ENCODE results near the gene RGMA. TPM values are rescaled to one million over a fixed set of nuclear protein-coding genes. Genes with fewer than 3 reads are reported as not detected.

Gene RGMA
- total RNA-seq, 2 donors from 2014 or later, result 22.1 to 55.7 TPM

DNA sequence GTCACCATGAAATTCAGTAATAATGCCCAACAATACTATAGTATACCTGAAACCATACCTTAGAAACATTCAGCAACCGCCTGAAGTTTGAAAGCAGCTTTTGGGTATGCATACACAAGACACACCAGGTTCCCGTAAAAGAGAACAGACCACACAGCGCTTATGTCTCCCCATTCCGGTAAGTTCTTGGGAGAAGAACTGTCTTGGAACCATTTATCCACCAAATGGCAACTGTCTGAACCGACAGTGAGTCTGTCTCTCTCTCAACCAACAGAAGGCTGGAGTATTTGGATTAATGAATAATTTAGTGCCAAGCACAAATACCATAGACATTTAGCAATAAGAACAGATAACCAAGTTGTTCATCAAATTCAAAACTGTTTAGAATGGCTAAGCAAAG is 7.6 kb downstream of the RGMA start:
- H3K27ac ChIP-seq, result no peak overlapping the region
- DNase-seq (ENCODE audit: low spot score), result no peak

DNA sequence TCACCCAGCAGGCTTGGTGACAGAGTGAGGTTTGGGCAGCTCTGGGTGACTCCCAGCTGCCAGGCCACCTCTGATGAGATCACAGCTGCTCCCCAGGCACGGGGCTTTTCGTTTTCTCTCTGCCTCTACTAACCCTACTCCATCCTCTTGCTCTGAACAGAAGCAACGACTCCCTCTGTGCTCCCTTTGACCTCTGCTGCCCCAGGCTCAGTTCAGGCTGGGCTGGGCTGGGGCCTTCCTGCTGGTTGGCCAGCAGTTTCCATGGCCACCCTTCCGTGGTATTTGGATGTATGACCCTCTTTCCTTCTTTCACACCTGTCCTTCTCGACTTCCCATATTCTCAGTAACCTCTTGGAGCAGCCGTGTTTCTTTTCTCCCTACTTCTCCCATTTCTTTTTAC is 8.6 kb downstream of the RGMA start:
- no peaks in the 10 kb centered on the region for H3K4me1 ChIP-seq (ENCODE audit: control insufficient read depth in 1 of 2, low read depth in 2 of 2)
- ATAC-seq (ENCODE audit: insufficient number of reproducible peaks, low FRiP score, low read depth) (no peak), DNase-seq (ENCODE audit: low spot score) (no peak)
- H3K27me3 ChIP-seq (replicated peaks; ENCODE audit: insufficient read depth), result no peaks in the 10 kb centered on the region
- H3K9me3 ChIP-seq, result no peaks in the 10 kb centered on the region
- TF ChIP-seq, protein P1, sequence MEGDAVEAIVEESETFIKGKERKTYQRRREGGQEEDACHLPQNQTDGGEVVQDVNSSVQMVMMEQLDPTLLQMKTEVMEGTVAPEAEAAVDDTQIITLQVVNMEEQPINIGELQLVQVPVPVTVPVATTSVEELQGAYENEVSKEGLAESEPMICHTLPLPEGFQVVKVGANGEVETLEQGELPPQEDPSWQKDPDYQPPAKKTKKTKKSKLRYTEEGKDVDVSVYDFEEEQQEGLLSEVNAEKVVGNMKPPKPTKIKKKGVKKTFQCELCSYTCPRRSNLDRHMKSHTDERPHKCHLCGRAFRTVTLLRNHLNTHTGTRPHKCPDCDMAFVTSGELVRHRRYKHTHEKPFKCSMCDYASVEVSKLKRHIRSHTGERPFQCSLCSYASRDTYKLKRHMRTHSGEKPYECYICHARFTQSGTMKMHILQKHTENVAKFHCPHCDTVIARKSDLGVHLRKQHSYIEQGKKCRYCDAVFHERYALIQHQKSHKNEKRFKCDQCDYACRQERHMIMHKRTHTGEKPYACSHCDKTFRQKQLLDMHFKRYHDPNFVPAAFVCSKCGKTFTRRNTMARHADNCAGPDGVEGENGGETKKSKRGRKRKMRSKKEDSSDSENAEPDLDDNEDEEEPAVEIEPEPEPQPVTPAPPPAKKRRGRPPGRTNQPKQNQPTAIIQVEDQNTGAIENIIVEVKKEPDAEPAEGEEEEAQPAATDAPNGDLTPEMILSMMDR (IDR thresholded peaks at IDR 0.05), result no peak
- H3K4me3 ChIP-seq, result no peak overlapping the region
- H3K36me3 ChIP-seq, result no peaks in the 10 kb centered on the region
- H3K27ac ChIP-seq, result no peak overlapping the region

More for the DNA sequence above, 7.6 kb downstream of the RGMA start:
- Histone ChIP-seq H3K9me3 (no peaks in the 10 kb centered on the region), H3K36me3 (no peaks in the 10 kb centered on the region), H3K4me1 (ENCODE audit: control insufficient read depth in 1 of 2, low read depth in 2 of 2) (no peaks in the 10 kb centered on the region), H3K27me3 (replicated peaks; ENCODE audit: insufficient read depth) (no peaks in the 10 kb centered on the region), H3K4me3 (no peak overlapping the region)
- TF ChIP-seq, protein P1 (IDR thresholded peaks at IDR 0.05), result no peak
- ATAC-seq (ENCODE audit: insufficient number of reproducible peaks, low FRiP score, low read depth), result no peak

DNA sequence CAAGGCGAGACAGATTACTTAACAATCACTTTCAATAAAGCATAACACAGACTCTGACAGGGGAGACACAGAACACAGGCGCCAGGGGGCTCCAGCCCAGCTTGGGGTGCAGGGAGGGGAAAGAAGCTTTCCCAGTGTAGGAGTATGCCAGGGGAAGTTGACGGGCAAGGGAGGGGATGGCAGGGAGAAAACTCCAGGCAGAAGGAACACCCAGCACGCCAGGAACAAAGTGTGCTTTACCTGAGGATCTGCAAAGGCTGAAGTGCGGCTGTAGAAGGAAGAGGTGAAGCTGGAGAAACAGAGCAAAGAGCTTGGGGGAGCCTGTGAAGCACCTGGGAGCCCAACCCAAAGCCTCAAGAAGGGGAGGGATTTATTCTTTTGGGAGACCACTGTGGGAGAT is 12.1 kb downstream of the RGMA start:
- Histone ChIP-seq H3K4me1 (ENCODE audit: control insufficient read depth in 1 of 2, low read depth in 2 of 2) (peaks cover 3 to 7% of the 10 kb centered on the region in 2 donors), H3K27ac (no peak overlapping the region), H3K9me3 (no peaks in the 10 kb centered on the region), H3K27me3 (replicated peaks; ENCODE audit: insufficient read depth) (no peaks in the 10 kb centered on the region), H3K36me3 (no peaks in the 10 kb centered on the region), H3K4me3 (no peak overlapping the region)
- ATAC-seq (ENCODE audit: insufficient number of reproducible peaks, low FRiP score, low read depth) (no peak), DNase-seq (ENCODE audit: low spot score) (no peak)
- TF ChIP-seq, protein P1 (IDR thresholded peaks at IDR 0.05), result no peak

DNA sequence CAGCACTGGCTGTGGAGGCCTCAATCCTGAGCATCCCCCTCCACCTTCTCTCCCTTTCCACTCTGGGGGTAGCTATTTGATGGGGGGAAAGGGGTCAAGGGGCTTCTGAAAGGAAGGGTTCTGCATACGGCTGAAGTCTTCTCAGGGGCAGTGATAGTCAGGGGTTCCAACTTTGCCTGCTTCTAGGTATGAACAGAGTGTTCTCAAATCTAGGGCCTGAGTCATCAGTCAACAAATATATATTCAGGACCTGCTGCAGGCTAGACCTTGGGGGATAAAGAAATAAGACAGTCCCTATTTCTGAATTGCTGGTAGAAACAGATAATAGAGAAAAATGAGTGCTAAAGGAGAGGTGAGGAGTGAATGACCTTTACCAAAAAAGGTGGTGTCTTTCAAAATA is 12.8 kb downstream of the RGMA start:
- Histone ChIP-seq H3K27me3 (replicated peaks; ENCODE audit: insufficient read depth) (no peaks in the 10 kb centered on the region), H3K9me3 (no peaks in the 10 kb centered on the region), H3K27ac (no peak overlapping the region), H3K4me1 (ENCODE audit: control insufficient read depth in 1 of 2, low read depth in 2 of 2) (peaks cover 3 to 9% of the 10 kb centered on the region in 2 donors), H3K4me3 (no peak overlapping the region), H3K36me3 (no peaks in the 10 kb centered on the region)
- DNase-seq (ENCODE audit: low spot score) (no peak), ATAC-seq (ENCODE audit: insufficient number of reproducible peaks, low FRiP score, low read depth) (no peak)
- TF ChIP-seq, protein P1 (IDR thresholded peaks at IDR 0.05), result no peak

DNA sequence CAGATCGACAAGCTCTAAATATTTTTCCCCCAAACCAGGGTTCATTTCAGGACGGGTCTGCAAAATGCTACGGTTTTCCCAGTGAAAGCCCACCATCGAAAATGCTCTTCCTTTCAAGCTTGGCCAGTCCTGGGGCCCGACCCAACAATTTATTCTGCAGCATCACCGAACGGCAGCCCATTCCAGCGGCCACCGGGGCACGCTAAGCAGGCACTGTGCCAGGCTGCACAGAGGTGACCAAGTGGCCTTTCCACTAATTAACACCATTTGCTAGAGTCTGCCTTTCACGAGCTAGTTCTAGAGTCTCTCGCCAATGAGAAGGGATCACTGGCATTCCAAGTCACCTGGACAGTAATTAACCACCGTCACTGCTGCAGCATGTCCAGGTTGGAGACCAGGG is 14.4 kb downstream of the RGMA start:
- H3K27me3 ChIP-seq (replicated peaks; ENCODE audit: insufficient read depth), result no peaks in the 10 kb centered on the region
- TF ChIP-seq, protein P1 (IDR thresholded peaks at IDR 0.05), result no peak
- H3K4me1 ChIP-seq (ENCODE audit: control insufficient read depth in 1 of 2, low read depth in 2 of 2), result peaks cover 3 to 26% of the 10 kb centered on the region in 2 donors
- H3K36me3 ChIP-seq, result no peaks in the 10 kb centered on the region
- no peak overlapping the region for H3K4me3 ChIP-seq
- no peak for ATAC-seq (ENCODE audit: insufficient number of reproducible peaks, low FRiP score, low read depth)
- DNase-seq (ENCODE audit: low spot score), result no peak
- no peak overlapping the region for H3K27ac ChIP-seq
- no peaks in the 10 kb centered on the region for H3K9me3 ChIP-seq

All from thoracic aorta (tissue), 2 donors.